Kidney glomerular epithelial cell (primary cell): Measurements from ENCODE around the gene KRTAP13-3.

ENCODE experiments used
- DNase-seq: peaks from one replicate; lab custom pipeline; 2025; lab: John Stamatoyannopoulos, UW

KRTAP13-3 gene, protein sequence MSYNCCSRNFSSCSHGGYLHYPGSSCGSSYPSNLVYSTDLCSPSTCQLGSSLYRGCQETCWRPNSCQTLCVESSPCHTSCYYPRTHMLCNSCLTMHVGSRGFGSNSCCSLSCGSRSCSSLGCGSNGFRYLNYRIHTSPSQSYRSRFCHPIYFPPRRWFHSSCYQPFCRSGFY

GRCh38 chr21:30425826-30426225 lies at the start of gene KRTAP13-3:
KRTAP13-3 (minus strand) TSS chr21:30425926; CDS start chr21:30425912, 14 bp downstream.
- no peak for DNase-seq

GRCh38 chr21:30468900-30469714 lies 43.4 kb upstream of the KRTAP13-3 start:
- no peak for DNase-seq

DNA sequence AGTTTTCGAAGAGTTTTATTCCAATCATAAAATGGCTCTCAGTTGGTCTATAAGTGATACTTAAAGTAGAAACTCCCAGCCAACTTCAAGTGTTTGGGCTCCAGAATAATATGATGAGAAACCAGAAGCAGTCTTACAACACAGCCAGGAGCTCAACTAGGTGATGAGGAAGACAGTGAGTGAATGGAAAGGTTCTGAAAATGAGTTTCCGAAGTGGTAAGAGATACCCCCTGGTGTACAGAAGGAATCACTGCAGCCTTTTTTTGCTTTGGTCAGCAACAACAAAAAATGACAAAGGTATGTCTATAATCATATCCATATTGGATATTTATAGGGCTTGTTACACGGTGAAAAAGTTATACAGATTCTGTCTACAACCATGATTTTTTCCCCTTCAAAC lies 38.0 kb upstream of the KRTAP13-3 start:
- DNase-seq: no peak

DNA sequence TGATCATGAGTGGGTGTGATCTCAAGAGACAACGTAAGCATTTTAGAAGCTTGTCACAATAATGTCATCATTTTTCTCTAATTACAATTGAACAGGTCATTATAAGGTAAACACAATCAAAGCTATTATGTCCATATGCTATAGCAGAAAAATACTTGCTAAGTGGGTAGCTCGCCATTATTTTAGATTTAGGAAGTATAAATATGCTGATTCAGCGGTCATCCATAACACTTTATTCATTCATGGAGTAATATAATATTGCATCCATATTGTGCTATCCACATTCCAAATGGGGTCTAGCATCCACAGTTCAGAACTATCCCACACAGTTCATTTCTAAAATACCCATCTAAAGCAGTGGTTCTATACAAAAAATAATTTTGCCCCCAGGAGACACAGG lies 22.8 kb upstream of the KRTAP13-3 start:
- no peak for DNase-seq

- no peak for DNase-seq
These were observed 21.3 kb upstream of the KRTAP13-3 start for GRCh38 chr21:30447056-30447455.

GRCh38 chr21:30444204-30444603 lies 18.5 kb upstream of the KRTAP13-3 start:
- DNase-seq: no peak

GRCh38 chr21:30443226-30443625 lies 17.5 kb upstream of the KRTAP13-3 start:
- DNase-seq: no peak

GRCh38 chr21:30439975-30440374 lies 14.2 kb upstream of the KRTAP13-3 start, which contains the start of gene KRTAP15-1:
KRTAP15-1 (plus strand) TSS chr21:30440275; CDS start chr21:30440328, 53 bp downstream.
- no peak for DNase-seq

DNA sequence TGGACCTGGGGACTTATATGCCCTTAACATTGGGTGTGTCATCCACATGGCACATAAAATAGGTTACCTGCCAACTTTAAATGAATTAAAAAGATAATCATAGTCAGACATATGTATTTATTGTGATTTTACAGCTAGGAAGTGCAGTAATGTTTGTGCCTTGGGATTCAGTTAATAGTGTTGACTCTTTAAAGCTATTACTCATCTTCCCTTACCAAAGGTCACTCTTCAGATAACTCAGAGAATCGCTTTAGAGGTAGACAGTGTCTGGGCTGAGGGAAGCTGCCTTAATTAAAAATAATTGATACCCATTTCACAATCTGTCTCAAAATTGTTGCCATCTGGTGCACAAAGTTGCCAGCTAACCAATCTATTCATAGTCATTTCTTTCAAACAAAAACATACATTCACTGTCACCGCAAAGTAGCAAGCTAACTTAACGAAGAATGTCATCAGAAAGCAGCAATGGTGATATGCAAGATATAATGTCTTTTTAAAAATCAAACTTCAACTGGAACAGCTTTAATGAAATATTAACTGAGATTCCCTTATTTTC lies 11.4 kb upstream of the KRTAP13-3 start:
- DNase-seq: no peak

GRCh38 chr21:30434033-30434631 lies 8.4 kb upstream of the KRTAP13-3 start:
- peak; percentile 2 for DNase-seq

DNA sequence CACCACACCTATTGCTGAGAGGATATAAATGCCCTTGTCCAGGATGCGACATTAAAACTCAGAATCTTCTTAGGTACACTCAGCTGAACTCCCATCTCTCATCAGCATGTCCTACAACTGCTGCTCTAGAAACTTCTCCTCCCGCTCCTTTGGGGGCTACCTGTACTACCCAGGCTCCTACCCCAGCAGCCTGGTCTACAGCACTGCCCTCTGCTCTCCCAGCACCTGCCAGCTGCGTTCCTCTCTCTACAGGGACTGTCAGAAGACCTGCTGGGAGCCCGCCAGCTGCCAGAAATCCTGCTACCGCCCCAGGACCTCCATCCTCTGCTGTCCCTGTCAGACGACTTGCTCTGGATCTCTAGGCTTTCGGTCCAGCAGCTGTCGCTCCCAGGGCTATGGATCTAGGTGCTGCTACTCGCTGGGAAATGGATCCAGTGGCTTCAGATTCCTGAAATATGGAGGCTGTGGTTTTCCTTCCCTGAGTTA lies 4.5 kb upstream of the KRTAP13-3 start, which contains the start of gene KRTAP13-4:
KRTAP13-4 (plus strand) TSS at position 51 of the 486 bp plus-strand sequence; CDS start at position 107, 56 bp downstream.
- DNase-seq: no peak

DNA sequence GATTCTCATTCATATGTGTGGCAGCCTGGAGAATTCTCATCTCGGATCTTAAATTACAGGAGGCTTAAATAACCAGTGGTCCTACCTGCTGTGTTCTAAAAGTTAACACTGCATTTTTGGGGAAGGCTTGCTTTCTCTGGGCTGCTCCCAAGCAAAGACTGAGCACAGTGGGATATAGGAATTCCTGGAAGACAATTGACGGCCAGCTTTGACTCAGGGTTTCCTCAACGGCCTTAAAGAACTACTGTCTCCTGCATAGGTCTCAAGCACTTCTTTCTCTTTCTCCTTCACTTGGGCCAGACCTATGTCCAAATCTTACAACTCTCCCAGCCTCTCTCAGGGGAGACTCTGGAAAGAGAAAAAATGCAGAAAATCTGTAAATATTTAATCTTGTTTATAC lies 1.0 kb upstream of the KRTAP13-3 start:
- no peak for DNase-seq

DNA sequence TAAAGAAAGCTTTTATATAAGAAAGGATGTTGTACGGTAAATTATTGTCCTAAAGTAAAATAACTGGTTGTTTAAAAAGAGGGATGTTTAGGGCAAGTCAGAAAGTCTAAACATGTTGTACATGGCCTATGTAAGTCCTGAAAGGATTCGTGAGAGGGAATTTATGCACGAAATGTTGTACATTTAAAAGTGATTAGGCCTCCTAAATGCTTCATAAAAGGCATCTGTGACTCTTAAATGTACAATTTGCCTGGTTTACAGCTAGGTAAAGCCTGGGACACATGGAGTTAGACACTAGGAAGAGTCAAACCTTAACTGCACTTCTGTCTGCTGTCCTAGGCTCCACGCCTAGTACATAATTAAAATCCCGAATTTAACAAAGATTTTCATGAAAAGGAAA lies 9.7 kb downstream of the KRTAP13-3 start:
- no peak for DNase-seq

- peak; percentile 6 for DNase-seq
These were observed 16.8 kb downstream of the KRTAP13-3 start for GRCh38 chr21:30408782-30409494.

GRCh38 chr21:30395731-30396130 lies 30.0 kb downstream of the KRTAP13-3 start, which contains the start of gene KRTAP13-1:
KRTAP13-1 (plus strand) TSS chr21:30396031; CDS start chr21:30396087, 56 bp downstream.
- DNase-seq: no peak

DNA sequence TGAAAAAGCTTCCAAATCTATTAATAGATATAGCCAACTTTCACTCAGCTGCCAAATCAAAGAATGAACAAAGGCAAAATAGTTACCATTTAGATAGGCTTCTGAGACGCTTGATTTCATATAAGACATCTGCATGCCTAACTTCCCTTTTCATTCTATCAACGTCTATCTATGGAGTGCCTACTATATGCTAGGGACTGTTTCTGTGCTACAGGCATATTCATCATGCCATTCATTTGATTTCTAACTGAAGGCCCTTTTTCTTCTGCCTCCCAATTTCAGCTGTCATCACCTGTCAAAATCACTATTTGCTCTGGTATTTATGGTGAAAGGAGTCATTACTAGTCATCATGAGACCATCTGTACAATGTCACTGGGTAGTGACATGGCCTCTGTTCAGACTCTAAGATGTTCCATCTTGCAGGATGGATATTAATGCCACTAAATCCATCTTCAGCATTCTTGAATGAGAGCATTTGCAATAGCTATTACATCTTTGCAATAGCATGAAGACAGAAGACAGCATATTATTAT lies 34.2 kb downstream of the KRTAP13-3 start:
- DNase-seq: no peak

DNA sequence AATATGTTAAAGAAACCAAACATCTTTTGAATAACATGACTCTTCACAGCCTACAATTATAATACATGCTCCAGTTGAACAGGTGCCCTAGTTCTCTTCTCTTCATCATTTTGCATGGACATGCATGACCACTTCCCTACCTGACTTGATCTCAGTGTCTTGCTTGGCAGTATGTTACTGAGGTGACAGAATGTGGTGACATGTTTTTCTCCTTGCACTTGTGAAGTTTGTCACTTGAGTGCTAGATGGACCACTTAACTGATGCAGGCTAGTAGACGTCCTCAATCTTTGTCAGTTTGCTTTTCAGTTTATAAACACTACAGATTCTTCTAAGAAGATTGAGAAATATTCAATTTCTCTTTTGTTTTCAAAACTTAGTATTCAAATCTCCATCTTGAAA lies 43.5 kb downstream of the KRTAP13-3 start:
- no peak for DNase-seq
